H1 (cell line): ENCODE data around the gene TMEM115.

Source experiments
- CHD2 ChIP-seq: IDR thresholded peaks from 2 replicates; pipeline ENCODE4 v1.6.1; 2012; ENCODE audit warnings: low read length, improper control_type of control experiment
- CREB1 ChIP-seq: IDR thresholded peaks from 2 replicates; pipeline ENCODE4 v1.6.1; 2012; ENCODE audit warnings: inconsistent platforms
- CTCF ChIP-seq, 3 experiments: IDR thresholded peaks; 1 replicate in 2 of 3; 2 replicates in 1 of 3; pipeline versions ENCODE4 v1.5.1 to v1.6.1; 2011; ENCODE audit warnings: low read length in 3 of 3, mild to moderate bottlenecking in 3 of 3, inconsistent platforms in 2 of 3, low read depth in 1 of 3, moderate library complexity in 1 of 3; ENCODE audit not compliant: insufficient read depth in 1 of 3; ENCODE audit errors: control extremely low read depth in 1 of 3
- EP300 ChIP-seq, 2 experiments: IDR thresholded peaks; 1 replicate in 1 of 2; 2 replicates in 1 of 2; pipeline ENCODE4 v1.6.1; 2011 to 2012; ENCODE audit warnings: low read depth in 2 of 2, low read length in 2 of 2, mild to moderate bottlenecking in 2 of 2, borderline replicate concordance in 1 of 2, inconsistent platforms in 1 of 2, moderate library complexity in 1 of 2
- EZH2 ChIP-seq: fragments of 200-600 bp; sonication (generic); IDR thresholded peaks from 2 replicates; pipeline ENCODE4 v1.7.1; 2012; ENCODE audit warnings: low read depth, mild to moderate bottlenecking, moderate library complexity, low read length, inconsistent platforms; ENCODE audit not compliant: severe bottlenecking
- JUND ChIP-seq: IDR thresholded peaks from 2 replicates; pipeline ENCODE4 v1.6.1; 2011; ENCODE audit warnings: mild to moderate bottlenecking, improper control_type of control experiment, low read length
- MAX ChIP-seq: IDR thresholded peaks from 2 replicates; pipeline ENCODE4 v1.6.1; 2012; ENCODE audit warnings: inconsistent platforms
- NRF1 ChIP-seq: IDR thresholded peaks from 2 replicates; pipeline ENCODE4 v1.6.1; 2011; ENCODE audit warnings: mild to moderate bottlenecking, low read depth, low read length, improper control_type of control experiment
- POLR2A ChIP-seq, 2 experiments: IDR thresholded peaks; 1 replicate in 1 of 2; 2 replicates in 1 of 2; pipeline ENCODE4 v1.6.1; 2011; ENCODE audit warnings: low read depth in 2 of 2, low read length in 2 of 2, mild to moderate bottlenecking in 2 of 2; ENCODE audit errors: control extremely low read depth in 1 of 2
- POLR2AphosphoS5 ChIP-seq: IDR thresholded peaks from 2 replicates; pipeline ENCODE4 v1.6.1; 2011; ENCODE audit warnings: low read depth, low read length
- RAD21 ChIP-seq, 2 experiments: IDR thresholded peaks in 1 of 2; conservative IDR thresholded peaks in 1 of 2; 2 replicates each; pipeline ENCODE4 v1.6.1; 2011; ENCODE audit warnings: low read depth in 2 of 2, low read length in 2 of 2, improper control_type of control experiment in 1 of 2, inconsistent platforms in 1 of 2, mild to moderate bottlenecking in 1 of 2, moderate library complexity in 1 of 2
- RBBP5 ChIP-seq: IDR thresholded peaks from 2 replicates; pipeline ENCODE4 v1.7.1; 2012; ENCODE audit warnings: low read depth, mild to moderate bottlenecking, inconsistent platforms, low read length, moderate library complexity, borderline replicate concordance
- SAP30 ChIP-seq: fragments of 300-600 bp; sonication (generic); IDR thresholded peaks from 2 replicates; pipeline ENCODE4 v1.7.1; 2012; ENCODE audit warnings: low read length, moderate library complexity, mild to moderate bottlenecking, inconsistent platforms; ENCODE audit not compliant: insufficient read depth, insufficient replicate concordance
- SP4 ChIP-seq: IDR thresholded peaks from 2 replicates; pipeline ENCODE4 v1.6.1; 2012; ENCODE audit warnings: low read length, inconsistent platforms

GRCh38 chr3:50388720-50389413, 29.5 kb upstream of the TMEM115 start:
- TF ChIP-seq SAP30 (no peak), CTCF (IDR thresholded peaks at IDR 0.05; ENCODE audit: control extremely low read depth in 1 of 3, insufficient read depth in 1 of 3, low read depth in 1 of 3, low read length in 3 of 3) (no peak), RBBP5 (no peak), POLR2AphosphoS5 (no peak), EZH2 (no peak), NRF1 (no peak), POLR2A (IDR thresholded peaks at IDR 0.05; ENCODE audit: control extremely low read depth in 1 of 2, low read depth in 2 of 2, low read length in 2 of 2) (no peak), CREB1 (no peak), MAX (no peak), SP4 (no peak), JUND (no peak), EP300 (IDR thresholded peaks at IDR 0.05; ENCODE audit: borderline replicate concordance in 1 of 2, low read depth in 2 of 2, low read length in 2 of 2) (no peak), RAD21 (IDR thresholded peaks at IDR 0.05 in 1 of 2, conservative IDR thresholded peaks at IDR 0.05 in 1 of 2; ENCODE audit: low read depth in 2 of 2, low read length in 2 of 2) (no peak), CHD2 (no peak)
